NCI-H510A (cell line): ENCODE data around the gene GGTLC2.
"Not testable (repeated sequence)": the region's sequence is repeated elsewhere in the genome, so short reads cannot be mapped to it uniquely, and the experiment has no call there.

ENCODE experiments used
- DNase-seq: peaks from one replicate; lab custom pipeline; 2025; lab: John Stamatoyannopoulos, UW

The GGTLC2 gene

GRCh38 chr22:22669093-22669492 is 24.7 kb downstream of the GGTLC2 start:
- DNase-seq = no peak

DNA sequence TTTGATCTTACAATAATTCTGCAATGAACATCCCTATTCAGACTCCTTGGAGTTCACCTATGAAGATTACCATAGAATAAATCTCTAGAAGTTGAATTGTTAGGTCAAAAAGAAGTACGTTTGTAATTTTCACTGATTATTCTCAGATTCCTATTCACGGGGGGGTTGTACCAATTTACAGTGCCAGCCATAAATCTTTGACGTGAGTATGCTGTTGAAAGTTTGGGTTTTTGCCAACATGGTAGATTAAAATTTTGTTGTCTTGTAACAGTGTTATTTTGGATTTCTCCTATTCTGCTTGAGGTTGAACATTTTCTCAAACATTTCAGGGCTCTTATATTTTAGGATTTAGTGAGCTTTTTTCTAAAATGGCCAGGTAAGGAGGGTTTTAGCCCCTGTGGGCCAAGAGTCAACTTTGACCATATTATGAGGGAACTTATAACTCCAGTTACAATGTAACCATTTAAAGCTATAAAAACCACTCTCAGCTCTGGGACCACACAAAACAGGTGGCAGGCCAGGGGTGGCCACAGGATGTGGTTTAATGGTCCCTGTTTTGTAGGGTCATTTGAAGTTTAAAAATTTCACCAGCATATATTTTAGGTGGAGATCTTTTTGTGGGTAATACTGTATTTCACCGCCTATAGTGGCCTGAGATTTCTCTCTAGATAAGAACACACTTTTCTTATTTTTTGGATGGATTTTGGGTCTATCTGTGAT is 25.8 kb downstream of the GGTLC2 start:
- no peak for DNase-seq

DNA sequence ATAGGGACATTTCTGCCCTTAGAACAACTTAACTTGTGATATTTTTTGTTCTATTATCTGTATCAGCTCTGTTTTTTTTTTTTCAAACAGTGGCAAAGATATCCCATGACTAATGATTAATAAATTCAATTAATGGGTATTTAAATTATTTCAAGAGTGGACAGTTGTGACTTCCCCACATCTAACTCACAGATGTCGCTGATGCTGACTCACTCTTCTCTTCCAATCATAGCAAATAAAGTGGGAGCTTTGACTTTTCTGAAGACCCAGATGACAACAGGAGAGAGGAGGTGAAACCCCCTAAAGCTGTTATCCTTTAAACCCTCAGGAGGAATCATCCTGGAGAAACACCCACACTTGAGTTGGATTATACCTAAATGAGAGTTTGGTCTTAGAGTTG is 27.1 kb downstream of the GGTLC2 start:
- no peak for DNase-seq

DNA sequence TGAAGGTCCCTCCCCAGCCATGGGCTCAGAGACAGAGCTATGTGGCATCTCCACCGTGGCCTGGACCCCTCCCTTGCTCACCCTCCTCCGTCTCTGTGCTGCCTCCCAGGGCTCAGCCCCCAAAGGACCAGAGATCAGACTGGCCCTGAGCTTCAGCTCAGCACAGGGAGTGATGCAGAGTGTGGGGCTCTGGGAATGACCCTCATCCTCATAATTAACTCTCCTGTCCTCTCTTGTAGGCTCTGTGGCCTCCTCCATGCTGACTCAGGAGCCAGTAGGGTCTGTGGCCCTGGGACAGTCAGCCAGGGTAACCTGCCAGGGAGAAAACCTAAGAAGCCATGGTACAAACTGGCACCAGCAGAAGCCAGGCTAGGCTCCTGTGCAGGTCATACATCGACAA is 28.7 kb downstream of the GGTLC2 start:
- DNase-seq = no peak

GRCh38 chr22:22673628-22674027 is 29.2 kb downstream of the GGTLC2 start:
- no peak for DNase-seq

GRCh38 chr22:22674467-22674866 is 30.1 kb downstream of the GGTLC2 start:
- no peak for DNase-seq

DNA sequence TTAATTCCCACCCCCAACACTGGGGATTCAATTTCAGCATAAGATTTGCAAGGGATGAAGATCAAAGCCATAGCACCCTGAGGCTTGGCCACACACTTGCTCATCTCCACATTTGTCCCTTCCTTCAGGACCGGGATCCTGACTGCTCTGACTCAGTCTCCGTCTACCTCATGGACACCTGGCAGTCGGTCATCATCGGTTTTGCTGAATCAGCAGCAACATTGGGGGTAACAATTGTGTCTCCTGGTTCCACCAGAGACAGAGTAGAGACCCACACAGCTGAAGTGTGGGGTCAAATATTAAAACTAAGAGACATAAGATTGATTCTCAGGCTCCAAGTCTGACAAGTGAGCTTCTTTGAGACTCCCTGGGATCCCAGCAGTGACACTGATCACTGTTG is 34.6 kb downstream of the GGTLC2 start:
- no peak for DNase-seq

DNA sequence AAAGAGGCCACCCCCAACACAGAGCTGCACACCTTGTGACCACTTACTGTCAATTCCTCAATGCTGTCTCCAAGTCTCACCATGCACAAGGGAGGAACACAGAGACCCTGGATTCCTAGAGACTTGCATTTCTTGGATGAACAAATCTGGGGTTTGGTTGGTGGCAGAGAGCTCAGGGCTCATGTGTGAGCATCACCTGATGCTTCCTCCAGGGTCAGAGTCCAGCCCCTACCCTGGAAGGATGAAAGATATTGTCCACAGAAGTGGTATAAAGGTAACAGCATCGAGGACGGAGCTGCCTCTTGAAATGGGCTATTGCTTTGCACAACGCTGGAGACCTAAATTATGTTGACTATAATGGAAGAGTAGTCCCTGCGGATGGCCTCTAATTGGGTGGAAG is 36.0 kb downstream of the GGTLC2 start:
- DNase-seq = no peak

- DNase-seq = no peak
Observed at GRCh38 chr22:22681221-22681739, 36.9 kb downstream of the GGTLC2 start.

GRCh38 chr22:22682196-22682595 is 37.8 kb downstream of the GGTLC2 start:
- no peak for DNase-seq

DNA sequence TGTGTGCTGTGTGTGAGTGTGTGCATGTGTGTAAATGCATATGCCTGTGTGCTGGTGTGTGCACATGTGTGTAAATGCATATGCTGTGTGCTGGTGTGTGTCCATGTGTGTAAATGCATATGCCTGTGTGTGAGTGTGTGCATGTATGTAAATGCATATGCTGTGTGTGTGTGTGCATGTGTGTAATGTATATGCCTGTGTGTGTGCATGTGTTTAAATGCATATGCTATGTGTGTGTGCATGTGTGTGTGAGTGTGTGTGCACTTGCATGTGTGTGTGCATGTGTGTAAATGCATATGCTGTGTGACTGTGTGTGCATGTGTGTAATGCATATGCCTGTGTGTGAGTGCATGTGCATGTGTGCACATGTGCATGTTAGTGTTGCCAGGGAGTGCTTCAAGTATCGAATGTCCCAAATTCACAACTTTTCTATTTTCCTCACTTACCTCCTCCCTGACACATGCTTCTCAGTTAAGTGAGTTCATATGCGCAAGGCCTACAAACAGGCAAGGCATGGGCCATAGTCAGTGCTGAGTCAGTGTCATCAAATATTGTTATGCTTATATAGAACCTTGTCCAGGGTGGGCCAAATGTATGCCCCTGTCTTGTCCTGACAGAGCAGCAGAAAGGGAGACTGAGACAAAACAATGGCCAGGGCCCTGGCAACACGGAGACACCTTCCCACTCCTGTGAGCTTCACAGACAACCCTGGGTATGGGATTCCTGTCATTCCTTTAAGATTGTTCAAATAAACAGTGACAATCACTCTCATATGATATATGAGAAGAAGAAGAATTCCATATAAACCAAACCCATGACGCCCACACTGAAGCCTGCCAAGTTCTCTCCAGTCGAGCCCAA is 38.6 kb downstream of the GGTLC2 start:
- no peak for DNase-seq

GRCh38 chr22:22683668-22684361 is 39.4 kb downstream of the GGTLC2 start:
- no peak for DNase-seq

GRCh38 chr22:22684580-22685561 is 40.5 kb downstream of the GGTLC2 start:
- no peak for DNase-seq

DNA sequence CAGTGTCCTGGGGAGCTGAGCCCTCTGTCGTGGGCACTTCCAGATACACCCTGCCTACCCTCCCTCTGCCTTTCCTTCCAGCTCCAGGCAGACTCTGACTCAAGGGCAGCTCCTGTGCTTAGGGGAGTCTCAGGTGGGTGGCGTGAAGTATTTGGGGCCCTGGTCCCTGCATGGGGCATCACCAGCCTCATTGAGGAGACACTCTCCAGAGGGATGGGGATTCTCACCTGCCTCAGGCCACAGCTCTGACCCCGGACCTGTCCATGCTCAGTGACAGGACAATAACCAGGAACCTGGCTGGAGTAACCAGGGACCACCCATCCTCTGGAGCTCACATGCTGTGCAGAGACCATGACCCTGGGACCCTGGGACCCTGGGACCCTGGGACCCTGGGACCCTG is 41.2 kb downstream of the GGTLC2 start:
- DNase-seq = no peak

DNA sequence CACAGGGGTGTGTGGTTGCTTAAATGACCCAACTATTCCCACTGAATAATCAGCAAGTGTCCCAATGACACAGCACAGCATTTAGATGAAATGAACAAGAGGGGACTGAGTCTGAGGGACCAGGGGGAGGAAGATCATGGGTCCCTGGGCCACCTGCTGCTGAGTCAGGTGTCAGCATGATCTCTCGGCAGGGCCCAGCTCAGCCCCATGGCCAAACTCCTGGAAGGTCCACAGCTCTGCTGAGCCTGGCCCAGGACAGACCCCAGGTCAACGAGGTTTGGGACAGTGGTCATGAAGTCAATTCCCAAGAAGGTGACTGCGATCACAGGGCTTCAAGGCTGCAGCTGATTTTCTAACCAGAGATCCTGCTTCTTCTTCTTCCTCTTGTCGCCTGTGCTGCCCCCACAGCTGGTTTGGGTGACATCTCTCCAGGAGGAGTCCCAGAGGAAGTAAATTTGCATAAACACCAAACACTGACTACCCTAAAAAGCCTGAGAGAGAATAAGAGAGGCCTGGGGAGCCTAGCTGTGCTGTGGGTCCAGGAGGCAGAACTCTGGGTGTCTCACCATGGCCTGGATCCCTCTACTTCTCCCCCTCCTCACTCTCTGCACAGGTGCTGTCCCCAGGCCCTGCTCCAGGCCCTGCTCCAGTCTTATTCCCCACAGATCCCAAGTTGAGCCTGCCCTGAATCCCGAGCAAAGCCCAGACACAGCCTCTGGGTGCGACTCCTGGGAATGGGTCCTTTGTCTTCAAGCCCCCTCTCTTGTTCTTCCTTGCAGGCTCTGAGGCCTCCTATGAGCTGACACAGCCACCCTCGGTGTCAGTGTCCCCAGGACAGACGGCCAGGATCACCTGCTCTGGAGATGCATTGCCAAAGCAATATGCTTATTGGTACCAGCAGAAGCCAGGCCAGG is 42.0 kb downstream of the GGTLC2 start:
- DNase-seq = not testable (repeated sequence)

GRCh38 chr22:22687638-22688500 is 43.5 kb downstream of the GGTLC2 start:
- DNase-seq = no peak

DNA sequence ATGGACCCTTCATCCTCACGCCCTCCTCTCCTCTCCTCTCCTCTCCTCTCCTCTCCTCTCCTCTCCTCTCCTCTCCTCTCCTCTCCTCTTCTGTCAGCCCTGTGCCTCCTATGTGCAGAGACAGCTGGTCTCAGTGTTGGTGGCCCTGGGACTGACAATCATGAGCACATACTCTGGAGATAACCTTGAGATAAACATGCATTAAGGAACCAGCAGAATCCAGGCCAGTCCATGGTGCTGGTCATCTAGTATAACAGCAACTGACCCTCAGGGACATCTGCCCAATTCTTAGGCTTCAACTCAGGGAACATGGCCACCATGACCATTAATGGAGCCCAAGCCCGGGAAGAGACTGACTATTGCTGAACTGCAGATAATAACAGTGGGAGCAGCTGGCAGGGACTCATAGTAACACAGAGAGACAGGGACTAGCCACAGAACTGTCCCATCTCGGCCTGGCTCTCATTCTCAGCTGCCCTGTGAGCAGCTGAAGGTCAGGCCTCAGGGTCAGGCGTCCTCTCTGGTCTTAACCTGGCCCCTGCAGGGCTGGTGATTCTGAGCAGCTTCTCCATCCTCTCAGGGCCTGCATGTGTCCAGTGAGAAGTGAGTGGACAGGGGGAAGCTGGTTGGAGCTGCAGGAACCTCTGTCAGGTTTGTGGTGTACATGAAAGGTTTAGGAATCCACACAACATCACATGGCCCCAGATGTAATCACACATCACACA is 45.4 kb downstream of the GGTLC2 start:
- DNase-seq = no peak

GRCh38 chr22:22691055-22691454 is 46.6 kb downstream of the GGTLC2 start:
- no peak for DNase-seq
